GM21515 (cell line): ENCODE data around the gene U2SURP.

ENCODE experiments used
- ATAC-seq: cut with Tn5 transposase; IDR thresholded peaks from one replicate; pipeline ENCODE4 v1.9.1; 2021; ENCODE audit not compliant: unreplicated experiment

U2SURP gene

GRCh38 chr3:143099690-143100089, 98.3 kb downstream of the U2SURP start:
- no peak for ATAC-seq

- ATAC-seq = no peak
Measured at GRCh38 chr3:143100451-143100850, 99.1 kb downstream of the U2SURP start.

GRCh38 chr3:143101792-143102381, 100.5 kb downstream of the U2SURP start:
- no peak for ATAC-seq

GRCh38 chr3:143103652-143104051, 102.3 kb downstream of the U2SURP start:
- ATAC-seq = no peak

- no peak for ATAC-seq
Measured at GRCh38 chr3:143105170-143105569, 103.8 kb downstream of the U2SURP start.

- ATAC-seq = no peak
Measured at GRCh38 chr3:143109861-143110260, 108.5 kb downstream of the U2SURP start.
